Subcutaneous adipose tissue (tissue), 4 donors: Measurements from ENCODE around the gene MESP2. TPM values are rescaled to one million over a fixed set of nuclear protein-coding genes. Genes with fewer than 3 reads are reported as not detected.

ENCODE experiments used
- CTCF ChIP-seq: fragments of 450-650 bp; IDR thresholded peaks from one replicate; pipeline ENCODE4 v1.5.1; 2016; ENCODE audit warnings: low read depth, mild to moderate bottlenecking, control low read depth, antibody characterized with exemption, moderate library complexity
- total RNA-seq, 4 donors: library from RNA; depleted of rRNA; stranded (reverse); fragments of >200 nt; gene quantifications; one replicate each; pipeline ENCODE4 v1.1.0, GENCODE V29; 2016

Gene MESP2
- total RNA-seq, 4 donors from 2014 or later: 0.34 to 0.57 TPM; not detected in 2

GRCh38 chr15:89799918-89800498 lies 23.9 kb downstream of the MESP2 start:
- no peak for TF ChIP-seq CTCF

GRCh38 chr15:89801471-89802195 lies 25.5 kb downstream of the MESP2 start:
- no peak for TF ChIP-seq CTCF

- no peak for TF ChIP-seq CTCF
Observed at GRCh38 chr15:89802231-89802928, 26.2 kb downstream of the MESP2 start.

GRCh38 chr15:89802986-89803824 lies 27.1 kb downstream of the MESP2 start:
- no peak for TF ChIP-seq CTCF

GRCh38 chr15:89803941-89804800 lies 28.0 kb downstream of the MESP2 start:
- no peak for TF ChIP-seq CTCF

DNA sequence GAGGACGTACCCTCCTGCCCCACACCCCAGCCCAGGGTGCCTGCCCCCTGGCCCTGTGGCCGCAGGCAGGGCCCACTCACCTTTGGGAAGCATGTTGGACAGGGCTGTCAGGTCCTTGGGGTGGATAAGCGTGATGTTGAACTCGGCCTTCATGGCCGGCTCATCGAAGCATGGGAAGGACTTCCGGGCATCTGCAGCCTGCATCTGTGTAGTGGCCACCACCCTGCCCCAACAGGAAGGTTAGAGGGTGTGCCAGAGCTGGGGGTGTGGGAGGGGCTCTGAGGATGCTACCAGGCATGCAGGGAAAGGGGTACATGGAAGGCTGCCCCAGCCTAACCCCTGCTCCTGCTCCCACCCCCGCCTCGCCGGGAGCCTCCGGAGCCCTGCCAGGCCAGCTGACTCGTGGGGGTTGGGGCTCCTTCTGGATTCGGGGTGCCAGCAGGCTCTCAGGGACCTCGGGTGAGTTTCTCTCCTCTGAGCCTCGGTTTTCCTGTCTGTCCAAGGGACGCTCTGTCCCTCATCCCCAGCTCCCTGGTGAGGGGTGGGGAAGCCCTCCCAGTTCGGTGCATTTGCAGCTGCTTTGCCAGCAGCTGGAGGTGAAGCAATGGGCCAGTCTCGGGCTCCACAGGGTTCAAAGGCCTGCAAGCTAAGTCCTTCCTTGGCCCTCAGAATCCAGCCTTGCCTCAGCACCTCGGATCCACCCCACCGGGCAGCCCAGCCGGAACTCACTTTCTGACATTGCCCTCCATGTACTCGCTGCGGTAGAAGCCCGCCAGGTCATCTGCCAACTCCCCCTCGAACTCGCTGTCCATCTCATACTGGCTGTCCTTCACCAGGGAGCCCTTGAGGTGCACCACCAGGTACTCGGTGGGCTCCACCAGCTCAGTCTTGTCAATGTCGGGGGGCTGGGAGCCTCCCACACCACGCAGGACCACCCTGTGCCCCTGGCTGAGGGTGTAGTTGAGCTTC lies 29.4 kb downstream of the MESP2 start:
- TF ChIP-seq CTCF: no peak
